Astrocyte (in vitro differentiated cells and primary cell): ENCODE results near the gene CERS6. TPM values are rescaled to one million over a fixed set of nuclear protein-coding genes. Genes with fewer than 3 reads are reported as not detected.
"Not testable (repeated sequence)": the region's sequence is repeated elsewhere in the genome, so short reads cannot be mapped to it uniquely, and the experiment has no call there.

ENCODE experiments used
- DNase-seq: peaks from one replicate; pipeline ENCODE4 v3.0.0-alpha.2; 2010; ENCODE audit warnings: low read depth
- FAIRE-seq: peaks from 2 replicates; lab custom pipeline; 2011; peaks lifted over from hg19 to GRCh38; lab: Jason Lieb, UNC
- H2AFZ ChIP-seq: 2 replicates; pipeline ENCODE4 v1.6.0; 2012; ENCODE audit warnings: low read depth, low read length, inconsistent platforms
- H3K27ac ChIP-seq: 2 replicates; pipeline ENCODE4 v1.5.1; 2011; ENCODE audit warnings: low read depth, low read length, inconsistent platforms
- H3K27me3 ChIP-seq: 2 replicates; pipeline ENCODE4 v1.6.0; 2011; ENCODE audit warnings: low read length, inconsistent platforms; ENCODE audit not compliant: insufficient read depth
- H3K36me3 ChIP-seq: 2 replicates; pipeline ENCODE4 v1.5.1; 2011; ENCODE audit warnings: low read length, inconsistent platforms; ENCODE audit not compliant: insufficient read depth
- H3K4me1 ChIP-seq: 2 replicates; pipeline ENCODE4 v1.5.1; 2011; ENCODE audit warnings: low read length, inconsistent platforms; ENCODE audit not compliant: insufficient read depth
- H3K4me2 ChIP-seq: 2 replicates; pipeline ENCODE4 v1.6.0; 2012; ENCODE audit warnings: low read length, inconsistent platforms
- H3K4me3 ChIP-seq: 2 replicates; pipeline ENCODE4 v1.5.1; 2011; ENCODE audit warnings: low read depth, mild to moderate bottlenecking, low read length, inconsistent platforms; ENCODE audit not compliant: insufficient read depth
- H3K79me2 ChIP-seq: 2 replicates; pipeline ENCODE4 v1.6.0; 2012; ENCODE audit warnings: mild to moderate bottlenecking, low read length, inconsistent platforms; ENCODE audit not compliant: insufficient read depth
- H3K9ac ChIP-seq: 2 replicates; pipeline ENCODE4 v1.6.0; 2012; ENCODE audit warnings: mild to moderate bottlenecking, low read length, inconsistent platforms
- H3K9me3 ChIP-seq: 2 replicates; pipeline ENCODE4 v1.5.1; 2012; ENCODE audit warnings: low read depth, mild to moderate bottlenecking, low read length, inconsistent platforms; ENCODE audit not compliant: insufficient read depth
- H4K20me1 ChIP-seq: 2 replicates; pipeline ENCODE4 v1.6.0; 2012; ENCODE audit warnings: low read length, inconsistent platforms; ENCODE audit not compliant: insufficient read depth
- H3K27ac Mint-ChIP-seq: one replicate; pipeline ENCODE4 v1.8.0; 2021; ENCODE audit warnings: mild to moderate bottlenecking, mixed read lengths; ENCODE audit not compliant: unreplicated experiment
- H3K27me3 Mint-ChIP-seq: one replicate; pipeline ENCODE4 v1.8.0; 2021; ENCODE audit warnings: low read depth, mixed read lengths; ENCODE audit not compliant: unreplicated experiment
- H3K36me3 Mint-ChIP-seq: one replicate; pipeline ENCODE4 v1.8.0; 2021; ENCODE audit warnings: low read depth, mixed read lengths; ENCODE audit not compliant: unreplicated experiment
- H3K4me1 Mint-ChIP-seq: one replicate; pipeline ENCODE4 v1.8.0; 2021; ENCODE audit warnings: low read depth, mixed read lengths; ENCODE audit not compliant: unreplicated experiment
- H3K4me3 Mint-ChIP-seq: one replicate; pipeline ENCODE4 v1.8.0; 2021; ENCODE audit warnings: mild to moderate bottlenecking, moderate library complexity, mixed read lengths; ENCODE audit not compliant: unreplicated experiment
- H3K9me3 Mint-ChIP-seq: one replicate; pipeline ENCODE4 v1.8.0; 2021; ENCODE audit warnings: mild to moderate bottlenecking, mixed read lengths; ENCODE audit not compliant: unreplicated experiment
- CTCF ChIP-seq: IDR thresholded peaks from 2 replicates; pipeline ENCODE4 v1.5.1; 2011; ENCODE audit warnings: low read depth, mild to moderate bottlenecking, inconsistent platforms, low read length, moderate library complexity; ENCODE audit not compliant: insufficient read depth
- EZH2 ChIP-seq: IDR thresholded peaks from 2 replicates; pipeline ENCODE4 v1.6.1; 2012; ENCODE audit warnings: mild to moderate bottlenecking, low read length, inconsistent platforms; ENCODE audit not compliant: insufficient read depth
- total RNA-seq: library from RNA; stranded (reverse); gene quantifications from 2 replicates; pipeline ENCODE4 v1.2.1, GENCODE V29; 2021

CERS6 gene
- total RNA-seq, 1 donor from 2014 or later = 23.4 TPM

GRCh38 chr2:168790226-168790902, 334.3 kb downstream of the CERS6 start:
- no peaks in the 10 kb centered on the region for H3K27me3 ChIP-seq
- FAIRE-seq (no peak), DNase-seq (no peak)
- Mint-ChIP-seq H3K4me3 (no peak overlapping the region), H3K27ac (no peak overlapping the region), H3K4me1 (no peaks in the 10 kb centered on the region), H3K9me3 (no peaks in the 10 kb centered on the region), H3K27me3 (peaks cover 5% of the 10 kb centered on the region), H3K36me3 (peaks cover 1% of the 10 kb centered on the region)
- H3K79me2 ChIP-seq = no peaks in the 10 kb centered on the region
- H3K4me2 ChIP-seq = no peak overlapping the region
- H3K9ac ChIP-seq = no peak overlapping the region
- H3K9me3 ChIP-seq = no peaks in the 10 kb centered on the region
- H3K27ac ChIP-seq = no peak overlapping the region
- H2AFZ ChIP-seq = no peak overlapping the region
- no peaks in the 10 kb centered on the region for H3K4me1 ChIP-seq
- TF ChIP-seq CTCF (no peak), EZH2 (no peak)
- no peaks in the 10 kb centered on the region for H4K20me1 ChIP-seq
- H3K36me3 ChIP-seq = no peaks in the 10 kb centered on the region
- no peak overlapping the region for H3K4me3 ChIP-seq

GRCh38 chr2:168791140-168791539, 335.1 kb downstream of the CERS6 start:
- H4K20me1 ChIP-seq, H3K4me3 Mint-ChIP-seq, H3K36me3 Mint-ChIP-seq, H3K9me3 Mint-ChIP-seq, H3K36me3 ChIP-seq, H3K4me3 ChIP-seq, H3K27ac ChIP-seq, H3K4me1 ChIP-seq, H3K9me3 ChIP-seq, H3K4me2 ChIP-seq, H3K27ac Mint-ChIP-seq, H3K27me3 ChIP-seq, FAIRE-seq, H2AFZ ChIP-seq, H3K9ac ChIP-seq, DNase-seq, H3K4me1 Mint-ChIP-seq, H3K27me3 Mint-ChIP-seq, H3K79me2 ChIP-seq: not testable (repeated sequence)

GRCh38 chr2:168793596-168793995, 337.5 kb downstream of the CERS6 start:
- Mint-ChIP-seq H3K27me3 (peaks cover under 1% of the 10 kb centered on the region), H3K9me3 (no peaks in the 10 kb centered on the region), H3K4me1 (peaks cover 4% of the 10 kb centered on the region), H3K27ac (no peak overlapping the region), H3K4me3 (no peak overlapping the region), H3K36me3 (peaks cover 1% of the 10 kb centered on the region)
- no peaks in the 10 kb centered on the region for H3K4me1 ChIP-seq
- no peaks in the 10 kb centered on the region for H4K20me1 ChIP-seq
- no peak for TF ChIP-seq CTCF
- TF ChIP-seq EZH2 = no peak
- no peaks in the 10 kb centered on the region for H3K27me3 ChIP-seq
- H3K36me3 ChIP-seq = no peaks in the 10 kb centered on the region
- no peaks in the 10 kb centered on the region for H3K9me3 ChIP-seq
- no peak overlapping the region for H3K4me2 ChIP-seq
- H3K9ac ChIP-seq = no peak overlapping the region
- H3K4me3 ChIP-seq = no peak overlapping the region
- DNase-seq (no peak), FAIRE-seq (no peak)
- H3K79me2 ChIP-seq = no peaks in the 10 kb centered on the region
- no peak overlapping the region for H2AFZ ChIP-seq
- H3K27ac ChIP-seq = no peak overlapping the region
